ENCODE data around the gene SPECC1.

Gene SPECC1

GRCh38 chr17:20242271-20242670 lies 233.1 kb downstream of the SPECC1 start:
- Histone ChIP-seq H4K91ac (ENCODE audit: low read depth, low read length) (no peak overlapping the region), H3K9me3 (ENCODE audit: insufficient read depth, low read depth, low read length) (no peaks in the 10 kb centered on the region), H4K8ac (ENCODE audit: low read depth, low read length) (no peak overlapping the region), H3K14ac (ENCODE audit: low read length) (no peak overlapping the region), H4K12ac (ENCODE audit: low read depth, low read length) (no peak overlapping the region), H3K18ac (ENCODE audit: low read length) (no peak overlapping the region), H2BK120ac (ENCODE audit: insufficient read depth, low read length, poor library complexity) (no peak overlapping the region), H3K4me3 (ENCODE audit: low read depth, low read length) (no peak overlapping the region), H2AK5ac (ENCODE audit: low read length) (no peak overlapping the region), H2BK5ac (ENCODE audit: low read depth, low read length, poor library complexity) (no peak overlapping the region), H3K79me2 (ENCODE audit: control insufficient read depth, insufficient read depth, low read length, poor library complexity) (no peaks in the 10 kb centered on the region), H3K23ac (ENCODE audit: low read length) (no peak overlapping the region), H3K27me3 (ENCODE audit: insufficient read depth, low read length) (no peaks in the 10 kb centered on the region), H3K4me1 (ENCODE audit: control insufficient read depth in 1 of 2, insufficient read depth in 2 of 2, low read length in 2 of 2) (no peaks in the 10 kb centered on the region), H3K36me3 (ENCODE audit: control insufficient read depth in 1 of 2, insufficient read depth in 2 of 2, low read length in 2 of 2) (peaks cover 23 to 30% of the 10 kb centered on the region in 2 experiments), H3K4me2 (ENCODE audit: low read length) (no peak overlapping the region), H3K79me1 (ENCODE audit: low read length) (no peaks in the 10 kb centered on the region), H3K9ac (ENCODE audit: low read length) (no peak overlapping the region), H3K4ac (ENCODE audit: low read depth, low read length) (no peak overlapping the region), H2AFZ (ENCODE audit: insufficient read depth, low read length, poor library complexity) (no peak overlapping the region), H2BK12ac (ENCODE audit: low read length) (no peak overlapping the region), H3K27ac (ENCODE audit: low read depth, low read length) (no peak overlapping the region)
- no CpG with 5 or more reads among the region's 3 CpGs for WGBS (ENCODE audit: extremely low coverage, insufficient coverage, insufficient read length)
- no peak for DNase-seq

- Histone ChIP-seq H3K27ac (ENCODE audit: low read depth, low read length) (no peak overlapping the region), H3K23ac (ENCODE audit: low read length) (no peak overlapping the region), H3K27me3 (ENCODE audit: insufficient read depth, low read length) (no peaks in the 10 kb centered on the region), H3K9ac (ENCODE audit: low read length) (no peak overlapping the region), H3K36me3 (ENCODE audit: control insufficient read depth in 1 of 2, insufficient read depth in 2 of 2, low read length in 2 of 2) (peaks cover 21 to 30% of the 10 kb centered on the region in 2 experiments), H4K12ac (ENCODE audit: low read depth, low read length) (no peak overlapping the region), H3K79me1 (ENCODE audit: low read length) (no peaks in the 10 kb centered on the region), H3K4me2 (ENCODE audit: low read length) (no peak overlapping the region), H2BK12ac (ENCODE audit: low read length) (no peak overlapping the region), H3K18ac (ENCODE audit: low read length) (no peak overlapping the region), H3K9me3 (ENCODE audit: insufficient read depth, low read depth, low read length) (no peaks in the 10 kb centered on the region), H4K8ac (ENCODE audit: low read depth, low read length) (no peak overlapping the region), H3K4ac (ENCODE audit: low read depth, low read length) (no peak overlapping the region), H3K4me3 (ENCODE audit: low read depth, low read length) (no peak overlapping the region), H2AFZ (ENCODE audit: insufficient read depth, low read length, poor library complexity) (no peak overlapping the region), H3K4me1 (ENCODE audit: control insufficient read depth in 1 of 2, insufficient read depth in 2 of 2, low read length in 2 of 2) (no peaks in the 10 kb centered on the region), H4K91ac (ENCODE audit: low read depth, low read length) (no peak overlapping the region), H2AK5ac (ENCODE audit: low read length) (no peak overlapping the region), H3K79me2 (ENCODE audit: control insufficient read depth, insufficient read depth, low read length, poor library complexity) (no peaks in the 10 kb centered on the region), H2BK5ac (ENCODE audit: low read depth, low read length, poor library complexity) (no peak overlapping the region), H3K14ac (ENCODE audit: low read length) (no peak overlapping the region), H2BK120ac (ENCODE audit: insufficient read depth, low read length, poor library complexity) (no peak overlapping the region)
- DNase-seq = peak in 1 of 2 donors; percentile 77
- no CpG with 5 or more reads among the region's 1 CpG for WGBS (ENCODE audit: extremely low coverage, insufficient coverage, insufficient read length)
Measured at GRCh38 chr17:20243524-20243923, 234.4 kb downstream of the SPECC1 start.

- H2AK5ac ChIP-seq (ENCODE audit: low read length) = no peak overlapping the region
- H3K27ac ChIP-seq (ENCODE audit: low read depth, low read length) = no peak overlapping the region
- H3K4me1 ChIP-seq (ENCODE audit: control insufficient read depth in 1 of 2, insufficient read depth in 2 of 2, low read length in 2 of 2) = no peaks in the 10 kb centered on the region
- no peak overlapping the region for H2BK5ac ChIP-seq (ENCODE audit: low read depth, low read length, poor library complexity)
- H2BK120ac ChIP-seq (ENCODE audit: insufficient read depth, low read length, poor library complexity) = no peak overlapping the region
- H4K12ac ChIP-seq (ENCODE audit: low read depth, low read length) = no peak overlapping the region
- no peak overlapping the region for H3K18ac ChIP-seq (ENCODE audit: low read length)
- peaks cover 24 to 33% of the 10 kb centered on the region in 2 experiments for H3K36me3 ChIP-seq (ENCODE audit: control insufficient read depth in 1 of 2, insufficient read depth in 2 of 2, low read length in 2 of 2)
- H3K9me3 ChIP-seq (ENCODE audit: insufficient read depth, low read depth, low read length) = no peaks in the 10 kb centered on the region
- H3K23ac ChIP-seq (ENCODE audit: low read length) = no peak overlapping the region
- no peaks in the 10 kb centered on the region for H3K27me3 ChIP-seq (ENCODE audit: insufficient read depth, low read length)
- WGBS (ENCODE audit: extremely low coverage, insufficient coverage, insufficient read length) = no CpG with 5 or more reads among the region's 1 CpG
- H3K4ac ChIP-seq (ENCODE audit: low read depth, low read length) = no peak overlapping the region
- H4K91ac ChIP-seq (ENCODE audit: low read depth, low read length) = no peak overlapping the region
- no peak overlapping the region for H3K4me2 ChIP-seq (ENCODE audit: low read length)
- no peak overlapping the region for H3K4me3 ChIP-seq (ENCODE audit: low read depth, low read length)
- no peak overlapping the region for H3K9ac ChIP-seq (ENCODE audit: low read length)
- no peaks in the 10 kb centered on the region for H3K79me2 ChIP-seq (ENCODE audit: control insufficient read depth, insufficient read depth, low read length, poor library complexity)
- H4K8ac ChIP-seq (ENCODE audit: low read depth, low read length) = no peak overlapping the region
- no peak overlapping the region for H2BK12ac ChIP-seq (ENCODE audit: low read length)
- no peaks in the 10 kb centered on the region for H3K79me1 ChIP-seq (ENCODE audit: low read length)
- no peak overlapping the region for H2AFZ ChIP-seq (ENCODE audit: insufficient read depth, low read length, poor library complexity)
- DNase-seq = no peak
- no peak overlapping the region for H3K14ac ChIP-seq (ENCODE audit: low read length)
Measured at GRCh38 chr17:20244671-20245070, 235.5 kb downstream of the SPECC1 start.

GRCh38 chr17:20246692-20247091 lies 237.5 kb downstream of the SPECC1 start:
- Histone ChIP-seq H3K9ac (ENCODE audit: low read length) (no peak overlapping the region), H3K14ac (ENCODE audit: low read length) (no peak overlapping the region), H3K18ac (ENCODE audit: low read length) (no peak overlapping the region), H4K8ac (ENCODE audit: low read depth, low read length) (no peak overlapping the region), H3K4ac (ENCODE audit: low read depth, low read length) (no peak overlapping the region), H4K91ac (ENCODE audit: low read depth, low read length) (no peak overlapping the region), H3K27ac (ENCODE audit: low read depth, low read length) (no peak overlapping the region), H3K4me1 (ENCODE audit: control insufficient read depth in 1 of 2, insufficient read depth in 2 of 2, low read length in 2 of 2) (no peaks in the 10 kb centered on the region), H3K4me2 (ENCODE audit: low read length) (no peak overlapping the region), H4K12ac (ENCODE audit: low read depth, low read length) (no peak overlapping the region), H2BK12ac (ENCODE audit: low read length) (no peak overlapping the region), H3K23ac (ENCODE audit: low read length) (no peak overlapping the region), H2AFZ (ENCODE audit: insufficient read depth, low read length, poor library complexity) (no peak overlapping the region), H3K36me3 (ENCODE audit: control insufficient read depth in 1 of 2, insufficient read depth in 2 of 2, low read length in 2 of 2) (peaks cover 24 to 32% of the 10 kb centered on the region in 2 experiments), H3K27me3 (ENCODE audit: insufficient read depth, low read length) (no peaks in the 10 kb centered on the region), H3K4me3 (ENCODE audit: low read depth, low read length) (no peak overlapping the region), H3K79me1 (ENCODE audit: low read length) (no peaks in the 10 kb centered on the region), H3K9me3 (ENCODE audit: insufficient read depth, low read depth, low read length) (no peaks in the 10 kb centered on the region), H2BK120ac (ENCODE audit: insufficient read depth, low read length, poor library complexity) (no peak overlapping the region), H3K79me2 (ENCODE audit: control insufficient read depth, insufficient read depth, low read length, poor library complexity) (no peaks in the 10 kb centered on the region), H2BK5ac (ENCODE audit: low read depth, low read length, poor library complexity) (no peak overlapping the region), H2AK5ac (ENCODE audit: low read length) (no peak overlapping the region)
- DNase-seq = no peak
- no CpG with 5 or more reads among the region's 1 CpG for WGBS (ENCODE audit: extremely low coverage, insufficient coverage, insufficient read length)

All from trophoblast cell (in vitro differentiated cells and primary cell).